Tibial nerve (tissue), 4 donors: ENCODE results near the gene KIF3B.

Experiments used
- CTCF ChIP-seq, 5 experiments: fragments of 200-600 bp in 3 of 5; fragments of 450-650 bp in 2 of 5; sonication (generic) in 3 of 5; IDR thresholded peaks; one replicate each; pipeline ENCODE4 v1.5.1; 2016 to 2019; ENCODE audit warnings: antibody characterized with exemption in 5 of 5, mild to moderate bottlenecking in 3 of 5, moderate library complexity in 2 of 5
- EP300 ChIP-seq, 2 donors: sonication (generic); formaldehyde crosslinking; IDR thresholded peaks; one replicate each; pipeline ENCODE4 v1.6.1; 2017; ENCODE audit warnings: antibody characterized with exemption in 2 of 2, mild to moderate bottlenecking in 1 of 2
- POLR2A ChIP-seq, 2 donors: fragments of 450-650 bp; IDR thresholded peaks; one replicate each; pipeline ENCODE4 v1.6.1; 2017; ENCODE audit warnings: antibody characterized with exemption in 2 of 2, mild to moderate bottlenecking in 2 of 2, moderate library complexity in 2 of 2

GRCh38 chr20:32300647-32301046, 23.2 kb downstream of the KIF3B start:
- TF ChIP-seq POLR2A (IDR thresholded peaks at IDR 0.05) (no peak), CTCF (IDR thresholded peaks at IDR 0.05) (no peak), EP300 (IDR thresholded peaks at IDR 0.05) (no peak)
